ENCODE measurements around the gene GPC6.

Gene GPC6

DNA sequence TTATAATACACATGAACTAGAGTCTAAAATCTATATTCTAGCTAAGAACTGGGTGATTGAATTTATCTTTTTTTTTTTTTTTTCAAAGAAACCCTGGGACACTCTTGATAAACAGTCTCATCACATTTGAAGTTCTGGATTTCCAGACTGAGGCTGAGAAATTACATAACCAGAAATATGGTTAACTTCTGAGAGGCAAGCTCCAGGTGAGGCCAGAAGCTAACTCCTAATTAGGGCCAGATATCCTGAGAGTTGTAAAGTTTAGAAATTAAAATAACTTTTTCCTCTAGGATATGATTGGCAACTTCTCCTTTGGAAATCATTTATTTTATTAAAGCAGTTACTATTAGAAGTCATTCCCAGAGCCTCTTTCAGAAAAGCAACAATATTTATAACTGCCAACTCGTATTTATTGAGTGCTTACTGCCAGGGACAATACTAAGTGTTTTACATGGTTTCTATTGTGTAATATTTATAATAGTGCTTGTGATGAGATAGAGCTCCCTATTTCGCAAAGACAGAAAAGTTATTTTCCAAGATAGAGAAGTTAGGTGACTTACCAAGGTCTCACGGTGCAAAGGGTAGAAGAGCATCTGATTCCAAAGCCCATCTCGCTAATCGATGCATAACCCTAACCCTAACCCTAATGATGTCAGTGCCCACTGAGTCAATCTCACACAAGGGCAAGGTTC is 1065.2 kb downstream of the GPC6 start:
- no peak overlapping the region for H3K4me2 ChIP-seq (ENCODE audit: low read depth, low read length, poor library complexity, severe bottlenecking)
- H3F3A ChIP-seq (ENCODE audit: low read depth): no peaks in the 10 kb centered on the region
- H3K79me2 ChIP-seq (ENCODE audit: insufficient read depth, low read length): no peaks in the 10 kb centered on the region
- no peak overlapping the region for H3K9ac ChIP-seq (ENCODE audit: low read depth, low read length, poor library complexity, severe bottlenecking)
- no peaks in the 10 kb centered on the region for H4K20me1 ChIP-seq (ENCODE audit: insufficient read depth, low read length, poor library complexity, severe bottlenecking)
- H3K9me3 ChIP-seq (ENCODE audit: insufficient read depth, low read depth, low read length): no peaks in the 10 kb centered on the region
- no peak overlapping the region for H2AFZ ChIP-seq (ENCODE audit: low read length)
- no peak overlapping the region for H3K4me3 ChIP-seq (ENCODE audit: low read length, poor library complexity, severe bottlenecking)
- no peaks in the 10 kb centered on the region for H3K27me3 ChIP-seq (ENCODE audit: insufficient read depth, low read length, poor library complexity, severe bottlenecking)
- no peaks in the 10 kb centered on the region for H3K36me3 ChIP-seq (ENCODE audit: insufficient read depth, low read length)
- TF ChIP-seq EZH2phosphoT487 (IDR thresholded peaks at IDR 0.05; ENCODE audit: borderline replicate concordance) (no peak), CTCF (conservative IDR thresholded peaks at IDR 0.05; ENCODE audit: low read length) (no peak)
- peaks cover 5% of the 10 kb centered on the region for H3K4me1 ChIP-seq (ENCODE audit: insufficient read depth, low read length, poor library complexity, severe bottlenecking)
- H3K9me2 ChIP-seq (replicated peaks; ENCODE audit: low read depth, low read length): no peaks in the 10 kb centered on the region

DNA sequence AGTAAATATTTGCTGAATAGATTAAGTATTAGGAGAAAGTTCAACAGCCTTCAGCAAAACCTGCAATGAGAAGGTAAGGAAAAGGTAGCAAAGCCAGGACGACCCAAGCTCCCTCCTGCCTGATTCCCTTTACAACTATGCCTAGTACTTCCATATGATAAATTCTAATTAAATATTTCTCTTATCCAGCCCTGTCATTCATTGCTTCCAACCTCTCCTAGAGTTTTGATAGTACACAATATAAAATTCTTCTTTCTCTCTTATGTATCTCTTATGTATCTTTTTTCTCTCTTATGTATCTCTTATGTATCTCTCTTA is 1065.7 kb downstream of the GPC6 start:
- no peak for TF ChIP-seq EZH2phosphoT487 (IDR thresholded peaks at IDR 0.05; ENCODE audit: borderline replicate concordance)
- TF ChIP-seq CTCF (conservative IDR thresholded peaks at IDR 0.05; ENCODE audit: low read length): no peak
- Histone ChIP-seq H3K9me3 (ENCODE audit: insufficient read depth, low read depth, low read length) (no peaks in the 10 kb centered on the region), H3K79me2 (ENCODE audit: insufficient read depth, low read length) (no peaks in the 10 kb centered on the region), H3K4me2 (ENCODE audit: low read depth, low read length, poor library complexity, severe bottlenecking) (no peak overlapping the region), H3K4me3 (ENCODE audit: low read length, poor library complexity, severe bottlenecking) (no peak overlapping the region), H3K9ac (ENCODE audit: low read depth, low read length, poor library complexity, severe bottlenecking) (no peak overlapping the region), H3K27me3 (ENCODE audit: insufficient read depth, low read length, poor library complexity, severe bottlenecking) (no peaks in the 10 kb centered on the region), H3K4me1 (ENCODE audit: insufficient read depth, low read length, poor library complexity, severe bottlenecking) (peaks cover 5% of the 10 kb centered on the region), H3F3A (ENCODE audit: low read depth) (no peaks in the 10 kb centered on the region), H3K36me3 (ENCODE audit: insufficient read depth, low read length) (no peaks in the 10 kb centered on the region), H2AFZ (ENCODE audit: low read length) (no peak overlapping the region), H4K20me1 (ENCODE audit: insufficient read depth, low read length, poor library complexity, severe bottlenecking) (no peaks in the 10 kb centered on the region), H3K9me2 (replicated peaks; ENCODE audit: low read depth, low read length) (no peaks in the 10 kb centered on the region)

DNA sequence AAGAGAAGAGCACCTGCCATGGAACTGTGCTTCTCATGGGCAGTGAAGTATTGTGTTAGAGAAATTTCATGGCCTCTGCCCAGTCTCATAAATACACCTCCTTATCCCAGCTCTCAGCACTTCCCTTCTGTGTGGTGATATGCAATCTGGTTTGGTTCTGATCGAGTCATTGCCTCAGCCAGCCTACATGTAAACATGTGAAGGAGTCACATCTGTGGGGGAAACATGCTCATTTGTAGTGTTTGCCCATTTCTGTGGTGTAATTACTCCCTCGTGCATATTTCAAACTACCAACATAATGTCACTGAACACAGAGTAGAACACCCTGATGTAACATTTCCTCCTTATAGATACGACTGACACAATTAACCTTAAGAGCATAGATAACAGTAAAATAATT is 1069.9 kb downstream of the GPC6 start:
- Histone ChIP-seq H3K27me3 (ENCODE audit: insufficient read depth, low read length, poor library complexity, severe bottlenecking) (no peaks in the 10 kb centered on the region), H4K20me1 (ENCODE audit: insufficient read depth, low read length, poor library complexity, severe bottlenecking) (no peaks in the 10 kb centered on the region), H2AFZ (ENCODE audit: low read length) (no peak overlapping the region), H3K36me3 (ENCODE audit: insufficient read depth, low read length) (no peaks in the 10 kb centered on the region), H3F3A (ENCODE audit: low read depth) (no peaks in the 10 kb centered on the region), H3K4me2 (ENCODE audit: low read depth, low read length, poor library complexity, severe bottlenecking) (no peak overlapping the region), H3K9me3 (ENCODE audit: insufficient read depth, low read depth, low read length) (no peaks in the 10 kb centered on the region), H3K4me1 (ENCODE audit: insufficient read depth, low read length, poor library complexity, severe bottlenecking) (peaks cover 18% of the 10 kb centered on the region), H3K9ac (ENCODE audit: low read depth, low read length, poor library complexity, severe bottlenecking) (no peak overlapping the region), H3K9me2 (replicated peaks; ENCODE audit: low read depth, low read length) (no peaks in the 10 kb centered on the region), H3K79me2 (ENCODE audit: insufficient read depth, low read length) (no peaks in the 10 kb centered on the region), H3K4me3 (ENCODE audit: low read length, poor library complexity, severe bottlenecking) (no peak overlapping the region)
- TF ChIP-seq CTCF (conservative IDR thresholded peaks at IDR 0.05; ENCODE audit: low read length): no peak
- no peak for TF ChIP-seq EZH2phosphoT487 (IDR thresholded peaks at IDR 0.05; ENCODE audit: borderline replicate concordance)
